AG09319 (cell line): ENCODE results near the gene DNAJB14.

Experiments
- DNase-seq: peaks from one replicate; pipeline ENCODE4 v3.0.0-alpha.2; 2010; ENCODE audit warnings: low read depth; ENCODE audit errors: extremely low read depth
- CTCF ChIP-seq: IDR thresholded peaks from 2 replicates; pipeline ENCODE4 v1.5.1; 2011; ENCODE audit warnings: low read depth, mild to moderate bottlenecking, inconsistent platforms, low read length, moderate library complexity

The DNAJB14 gene

GRCh38 chr4:99856166-99856565, 90.3 kb downstream of the DNAJB14 start:
- TF ChIP-seq CTCF, result no peak
- no peak for DNase-seq

- TF ChIP-seq CTCF, result no peak
- DNase-seq, result no peak
These were observed 90.7 kb downstream of the DNAJB14 start for GRCh38 chr4:99855678-99856077.

- DNase-seq, result no peak
- no peak for TF ChIP-seq CTCF
These were observed 92.4 kb downstream of the DNAJB14 start for GRCh38 chr4:99853999-99854398.

- no peak for DNase-seq
- TF ChIP-seq CTCF, result no peak
These were observed 93.2 kb downstream of the DNAJB14 start for GRCh38 chr4:99853190-99853589.

- TF ChIP-seq CTCF, result no peak
- DNase-seq, result no peak
These were observed 94.1 kb downstream of the DNAJB14 start for GRCh38 chr4:99852199-99852749.

- no peak for TF ChIP-seq CTCF
- DNase-seq, result no peak
These were observed 97.8 kb downstream of the DNAJB14 start for GRCh38 chr4:99848591-99849001.

GRCh38 chr4:99847362-99847976, 98.9 kb downstream of the DNAJB14 start:
- TF ChIP-seq CTCF, result no peak
- no peak for DNase-seq
